HL-60/S4 (cell line): ENCODE measurements around the gene PLTP.
"Not testable (repeated sequence)": the region's sequence is repeated elsewhere in the genome, so short reads cannot be mapped to it uniquely, and the experiment has no call there.

Experiments used
- in situ Hi-C: fragments of 300-500 bp; cut with MboI; formaldehyde crosslinking; loops from 2 replicates; pipeline ENCODE4 v1.14.3; 2022; ENCODE audit warnings: low sequenced_read_pairs

The PLTP gene

GRCh38 chr20:45880988-45881788 lies 30.8 kb downstream of the PLTP start, which contains the start of gene ZSWIM1:
TSS of gene ZSWIM1 (plus strand) at chr20:45881227. CDS start at chr20:45882593, 1,366 bp downstream.
- in situ Hi-C loops, result no loop called here

DNA sequence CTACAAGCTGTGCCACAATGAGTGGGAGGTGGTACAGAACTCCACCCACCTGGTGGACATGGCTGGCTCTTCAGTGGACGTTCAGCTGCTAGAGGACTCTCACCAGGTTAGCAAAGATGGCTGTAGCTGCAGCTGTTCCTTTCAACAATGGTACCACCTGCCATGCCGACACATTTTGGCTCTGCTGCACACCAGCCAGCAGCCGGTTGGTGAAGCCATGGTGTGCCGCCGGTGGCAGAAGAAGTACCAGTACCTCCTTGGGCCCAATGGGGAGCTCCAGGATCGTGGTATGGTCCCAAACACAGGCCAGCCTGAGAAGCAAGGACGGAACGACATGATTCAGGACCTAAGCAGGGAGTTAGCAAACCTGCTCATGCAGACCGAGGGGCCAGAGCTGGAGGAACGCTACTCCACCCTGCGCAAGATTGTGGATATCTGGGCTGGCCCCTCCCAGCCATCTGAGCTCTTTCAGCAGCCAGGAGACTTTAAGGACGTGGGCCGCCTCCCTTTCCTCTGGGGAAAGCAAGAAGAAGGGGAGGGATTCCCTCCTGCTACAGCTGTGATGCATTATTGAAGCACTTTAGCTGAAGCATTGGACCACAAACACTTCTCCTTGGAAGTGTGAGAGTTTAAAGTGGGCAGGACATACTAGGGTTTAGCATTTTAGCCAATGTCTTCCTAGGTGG lies 33.7 kb downstream of the PLTP start:
- in situ Hi-C loops, result no loop called here

DNA sequence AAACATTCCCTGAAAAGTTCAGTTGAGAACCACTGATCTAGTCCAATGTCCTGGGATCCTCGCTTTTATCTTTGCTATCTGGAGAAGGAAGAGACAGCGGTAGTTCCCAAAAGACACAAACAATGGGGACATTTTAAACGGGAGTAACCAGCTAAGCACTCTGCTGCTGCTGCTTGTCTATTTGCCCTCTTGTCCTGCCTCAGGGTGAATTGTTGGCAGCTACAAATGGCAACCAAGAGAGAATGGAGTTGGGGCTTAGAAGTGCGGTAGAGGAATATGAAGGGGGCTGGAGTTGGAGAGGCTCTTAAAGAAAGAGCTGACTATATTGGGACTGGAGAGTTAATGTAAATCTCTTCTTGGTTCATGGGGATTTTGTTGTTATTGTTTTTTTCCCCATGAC lies 37.4 kb downstream of the PLTP start:
- in situ Hi-C loops, result no loop called here

- in situ Hi-C loops, result not testable (repeated sequence)
Observed at GRCh38 chr20:45874104-45874481, 37.9 kb downstream of the PLTP start.

DNA sequence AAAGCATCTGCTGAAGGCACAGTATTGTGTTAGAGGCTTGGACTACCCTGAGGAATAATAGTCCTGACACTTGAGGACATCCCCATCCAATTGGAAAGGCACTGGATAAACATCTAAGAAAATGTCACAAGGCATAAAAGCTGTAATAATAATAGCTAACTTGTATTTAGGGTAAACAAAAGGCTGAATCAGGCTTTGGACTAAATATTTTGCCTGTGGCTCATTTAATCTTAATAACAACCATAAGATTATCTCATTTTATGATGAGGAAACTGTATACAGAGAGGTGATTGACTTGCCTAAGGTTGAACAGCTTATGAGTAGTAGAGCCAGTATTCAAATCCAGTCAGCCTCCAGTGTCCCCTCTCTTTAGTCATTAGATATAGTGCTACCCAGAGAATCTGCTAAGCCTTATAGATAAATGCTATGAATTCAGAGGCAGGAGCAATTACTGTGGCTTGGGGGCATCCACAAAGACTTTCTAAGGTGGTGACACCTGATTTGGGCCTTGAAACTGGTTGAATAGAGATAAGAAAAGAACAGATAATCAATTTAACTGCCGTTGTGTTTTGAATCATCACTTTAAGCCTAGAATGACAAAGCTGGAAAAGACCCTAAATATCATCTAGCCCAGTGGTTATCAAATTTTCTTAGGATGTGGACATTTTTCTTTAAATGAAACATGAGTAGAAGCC lies 38.4 kb downstream of the PLTP start:
- in situ Hi-C loops, result no loop called here

GRCh38 chr20:45872626-45873025 lies 39.3 kb downstream of the PLTP start:
- in situ Hi-C loops, result no loop called here

- in situ Hi-C loops, result no loop called here
Observed at GRCh38 chr20:45867819-45868176, 44.2 kb downstream of the PLTP start.

GRCh38 chr20:45867136-45867818 lies 44.7 kb downstream of the PLTP start:
- in situ Hi-C loops, result no loop called here

- in situ Hi-C loops, result no loop called here
Observed at GRCh38 chr20:45866454-45866853, 45.5 kb downstream of the PLTP start.

GRCh38 chr20:45863543-45864470 lies 48.1 kb downstream of the PLTP start:
- in situ Hi-C loops, result no loop called here

DNA sequence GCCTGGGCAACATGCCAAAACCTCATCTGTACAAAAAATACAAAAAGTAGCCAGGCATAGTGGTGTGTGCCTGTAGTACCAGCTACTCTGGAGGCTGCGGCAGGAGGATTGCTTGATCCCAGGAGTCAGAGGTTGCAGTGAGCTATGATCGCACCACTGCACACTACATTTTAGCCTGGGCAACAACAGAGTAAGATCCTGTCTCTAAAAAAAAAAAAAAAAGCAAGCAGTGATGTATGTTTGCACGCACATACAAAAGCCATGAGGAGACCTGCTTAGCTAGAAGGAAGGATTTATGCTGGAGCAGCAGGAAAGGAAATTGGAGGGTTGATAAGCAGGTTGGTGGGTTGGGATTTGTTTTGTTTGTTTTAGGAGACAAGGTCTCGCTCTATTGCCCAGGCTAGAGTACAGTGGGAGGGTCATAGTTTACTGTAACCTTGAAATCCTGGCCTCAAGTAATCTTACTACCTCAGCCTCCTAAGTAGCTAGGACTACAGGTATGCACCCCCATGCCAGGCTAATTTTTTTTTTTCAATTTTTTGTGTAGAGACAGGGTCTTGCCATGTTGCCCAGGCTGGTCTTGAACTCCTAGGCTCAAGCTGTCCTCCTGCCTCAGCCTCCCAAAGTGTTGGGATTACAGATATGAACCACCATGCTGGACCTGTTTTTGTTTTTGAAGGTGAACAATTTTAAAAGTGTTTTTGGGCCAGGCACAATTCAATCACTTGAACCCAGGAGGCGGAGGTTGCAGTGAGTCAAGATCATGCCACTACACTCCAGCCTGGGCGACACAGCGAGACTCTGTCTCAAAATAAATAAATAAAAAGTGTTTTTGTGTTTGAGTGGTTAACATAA lies 50.5 kb downstream of the PLTP start:
- in situ Hi-C loops, result no loop called here

- in situ Hi-C loops, result no loop called here
Observed at GRCh38 chr20:45860560-45861220, 51.3 kb downstream of the PLTP start.

- in situ Hi-C loops, result no loop called here
Observed at GRCh38 chr20:45859916-45860315, 52.0 kb downstream of the PLTP start.

DNA sequence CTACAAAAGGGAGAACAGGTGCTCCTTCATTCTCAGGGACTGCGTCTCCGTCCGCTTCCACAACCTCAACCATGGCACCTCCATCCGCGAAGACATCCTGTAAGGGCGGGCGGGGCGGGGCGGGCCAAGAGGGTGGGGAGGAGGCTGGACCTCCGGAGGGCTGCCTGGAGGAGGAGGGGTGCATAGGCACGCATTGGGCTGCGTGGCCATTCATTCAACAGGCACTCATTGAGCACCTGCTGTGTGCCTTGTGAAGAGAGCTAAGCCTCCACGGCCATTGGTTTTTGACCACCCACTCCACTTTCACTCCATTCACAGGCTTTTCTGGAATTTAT lies 54.1 kb downstream of the PLTP start:
- in situ Hi-C loops, result no loop called here

GRCh38 chr20:45857114-45857881 lies 54.7 kb downstream of the PLTP start, which contains the start of the genes ACOT8 and ZSWIM3:
TSS of gene ACOT8 (minus strand) at chr20:45857392. CDS start at chr20:45857315, 77 bp downstream.
TSS of gene ZSWIM3 (plus strand) at chr20:45857614. CDS start at chr20:45857826, 212 bp downstream.
- in situ Hi-C loops, result no loop called here

DNA sequence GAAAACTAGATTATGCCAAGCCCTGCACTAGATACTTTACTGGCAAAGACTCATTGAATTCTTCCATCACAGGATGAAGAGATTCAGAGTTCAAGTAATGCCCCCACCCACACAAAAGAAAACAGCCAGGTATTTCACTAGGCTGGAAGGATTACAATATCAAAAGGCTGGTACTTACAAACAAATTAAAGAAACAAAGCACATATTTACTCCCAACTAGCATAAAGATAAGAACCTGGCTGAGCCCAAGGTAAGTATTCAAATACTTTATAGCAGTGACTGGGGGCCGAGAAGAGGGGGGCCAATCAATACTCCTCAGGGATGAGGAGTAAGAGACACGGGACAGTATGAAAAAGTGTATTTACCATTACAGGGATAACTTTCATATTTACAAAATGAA lies 58.5 kb downstream of the PLTP start:
- in situ Hi-C loops, result no loop called here

GRCh38 chr20:45852326-45852725 lies 59.6 kb downstream of the PLTP start:
- in situ Hi-C loops, result no loop called here

- in situ Hi-C loops, result no loop called here
Observed at GRCh38 chr20:45851501-45851900, 60.5 kb downstream of the PLTP start.
